Measurements from ENCODE around the gene TPST2. TPM values are rescaled to one million over a fixed set of nuclear protein-coding genes. Genes with fewer than 3 reads are reported as not detected.

Gene TPST2
- total RNA-seq, 1 experiment from 2014 or later = 11.8 TPM

DNA sequence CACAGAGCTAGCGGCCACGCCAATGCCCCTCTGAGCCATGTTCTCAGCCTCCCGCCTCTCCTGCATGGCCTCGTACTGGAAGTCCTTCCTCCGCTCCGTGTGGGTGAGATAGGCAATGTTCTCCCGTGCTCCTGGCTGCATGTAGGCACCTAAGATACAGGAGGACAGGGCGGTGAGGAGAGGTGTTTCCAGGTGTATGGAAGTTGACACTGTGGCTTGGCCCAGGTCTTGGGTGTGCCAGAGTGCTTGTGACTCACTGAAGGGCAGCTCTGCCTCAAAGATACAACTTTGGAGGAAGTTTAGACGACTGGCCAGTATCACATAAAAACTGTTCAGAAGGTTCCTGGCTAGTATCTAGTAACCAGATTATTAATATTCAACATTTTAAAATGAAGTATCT lies 97.7 kb downstream of the TPST2 start:
- Histone ChIP-seq H3K4me3 (replicated peaks in 1 of 2; ENCODE audit: low read depth in 1 of 2, low read length in 2 of 2) (no peak overlapping the region), H3K4me1 (ENCODE audit: control insufficient read depth in 1 of 2, insufficient read depth in 2 of 2, low read length in 2 of 2) (no peaks in the 10 kb centered on the region), H3K27me3 (ENCODE audit: insufficient read depth, low read length) (no peaks in the 10 kb centered on the region), H4K20me1 (ENCODE audit: insufficient read depth) (no peaks in the 10 kb centered on the region), H3K9me3 (ENCODE audit: control insufficient read depth in 1 of 2, insufficient read depth in 1 of 2, low read depth in 1 of 2, low read length in 2 of 2) (no peaks in the 10 kb centered on the region), H3K36me3 (ENCODE audit: control insufficient read depth in 1 of 2, insufficient read depth in 2 of 2, low read length in 2 of 2) (peaks cover 67 to 72% of the 10 kb centered on the region in 2 experiments), H3K79me2 (ENCODE audit: insufficient read depth, low read length) (peaks cover 14% of the 10 kb centered on the region), H2AFZ (ENCODE audit: low read depth, low read length, poor library complexity, severe bottlenecking) (no peak overlapping the region), H3K9me2 (ENCODE audit: insufficient read depth) (no peaks in the 10 kb centered on the region), H3K9ac (ENCODE audit: low read length) (no peak overlapping the region), H3K4me2 (ENCODE audit: low read length) (no peak overlapping the region), H3K27ac (ENCODE audit: low read depth, low read length) (no peak overlapping the region)
- ChIA-PET CTCF (no interaction called here), RAD21 (ENCODE audit: low non-redundant PET in 1 of 2, low total read pairs in 2 of 2, uncharacterized antibody in 2 of 2, unreplicated experiment in 2 of 2) (no interaction called here), POLR2A (no interaction called here)
- TF ChIP-seq ELF1 (IDR thresholded peaks at IDR 0.05; ENCODE audit: borderline replicate concordance, low read depth) (no peak), CBX3 (IDR thresholded peaks at IDR 0.05; ENCODE audit: low read depth) (no peak), CEBPB (IDR thresholded peaks at IDR 0.05; ENCODE audit: low read depth) (no peak), ZFX (IDR thresholded peaks at IDR 0.05) (no peak)
- DNase-seq (ENCODE audit: low read depth, low spot score) (no peak), ATAC-seq (no peak)
- no TSS peak for BruUV-seq (replicated peaks)
- intact Hi-C loops (cut with micrococcal nuclease) = no loop called here

DNA sequence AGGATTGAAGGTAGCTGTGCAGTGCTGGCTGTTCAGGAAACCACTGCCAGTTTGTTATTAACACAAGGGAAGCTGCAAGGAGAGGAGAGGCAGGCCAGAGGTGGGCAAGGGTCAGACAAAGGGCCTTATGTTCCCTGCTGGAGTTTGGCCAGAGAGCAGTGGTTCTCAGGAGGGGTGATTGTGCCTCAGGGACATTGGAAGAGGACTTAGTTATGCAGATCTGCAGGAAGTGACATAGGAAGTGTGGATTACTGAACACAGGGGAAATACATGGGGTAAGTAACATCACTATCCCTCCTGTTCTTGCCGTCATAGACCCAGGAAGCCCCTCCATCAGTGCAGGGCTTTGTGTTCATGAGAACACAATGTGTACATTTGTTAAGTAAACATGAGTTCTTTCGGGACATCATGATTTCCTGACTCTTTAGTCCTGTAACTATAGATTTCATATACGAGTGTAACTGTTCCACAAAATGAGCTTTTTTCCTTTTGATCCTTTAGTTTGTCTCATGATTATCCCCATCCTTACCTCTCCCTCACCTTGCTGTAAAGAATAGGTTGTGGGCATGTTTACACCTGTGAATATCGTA lies 100.4 kb downstream of the TPST2 start:
- TF ChIP-seq TCF7L2 (IDR thresholded peaks at IDR 0.05; ENCODE audit: borderline replicate concordance, extremely low read depth, insufficient read depth, insufficient read length) (no peak), SRF (IDR thresholded peaks at IDR 0.05; ENCODE audit: low read depth) (no peak), POLR2A (IDR thresholded peaks at IDR 0.05; ENCODE audit: borderline replicate concordance, extremely low read depth, insufficient read depth, insufficient read length) (no peak)
- TF ChIP-seq, protein P1, sequence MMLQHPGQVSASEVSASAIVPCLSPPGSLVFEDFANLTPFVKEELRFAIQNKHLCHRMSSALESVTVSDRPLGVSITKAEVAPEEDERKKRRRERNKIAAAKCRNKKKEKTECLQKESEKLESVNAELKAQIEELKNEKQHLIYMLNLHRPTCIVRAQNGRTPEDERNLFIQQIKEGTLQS (IDR thresholded peaks at IDR 0.05) = no peak
- no peak overlapping the region for H3K4me3 ChIP-seq (replicated peaks in 1 of 2; ENCODE audit: low read depth in 1 of 2, low read length in 2 of 2)
- RAD21 ChIA-PET (ENCODE audit: low non-redundant PET in 1 of 2, low total read pairs in 2 of 2, uncharacterized antibody in 2 of 2, unreplicated experiment in 2 of 2) = no interaction called here
- no peak for DNase-seq (ENCODE audit: low read depth, low spot score)
- H3K4me1 ChIP-seq (ENCODE audit: control insufficient read depth in 1 of 2, insufficient read depth in 2 of 2, low read length in 2 of 2) = peaks cover 7 to 8% of the 10 kb centered on the region in 2 experiments
- BruUV-seq (replicated peaks) = no TSS peak
- no peak overlapping the region for H3K27ac ChIP-seq (ENCODE audit: low read depth, low read length)
- POLR2A ChIA-PET = no interaction called here
- H3K79me2 ChIP-seq (ENCODE audit: insufficient read depth, low read length) = peaks cover 32% of the 10 kb centered on the region
- no peak for ATAC-seq
- no peaks in the 10 kb centered on the region for H3K27me3 ChIP-seq (ENCODE audit: insufficient read depth, low read length)
- no peak overlapping the region for H2AFZ ChIP-seq (ENCODE audit: low read depth, low read length, poor library complexity, severe bottlenecking)
- intact Hi-C loops (cut with micrococcal nuclease) = no loop called here
- H3K9me2 ChIP-seq (ENCODE audit: insufficient read depth) = no peaks in the 10 kb centered on the region
- H3K4me2 ChIP-seq (ENCODE audit: low read length) = no peak overlapping the region
- H3K9me3 ChIP-seq (ENCODE audit: control insufficient read depth in 1 of 2, insufficient read depth in 1 of 2, low read depth in 1 of 2, low read length in 2 of 2) = no peaks in the 10 kb centered on the region
- peaks cover 50 to 57% of the 10 kb centered on the region in 2 experiments for H3K36me3 ChIP-seq (ENCODE audit: control insufficient read depth in 1 of 2, insufficient read depth in 2 of 2, low read length in 2 of 2)
- no peaks in the 10 kb centered on the region for H4K20me1 ChIP-seq (ENCODE audit: insufficient read depth)
- CTCF ChIA-PET = no interaction called here
- no peak overlapping the region for H3K9ac ChIP-seq (ENCODE audit: low read length)

Measured in HCT116 (cell line).